Inferior parietal cortex (tissue), 1 donor: ENCODE measurements around the gene SIN3B.
"Not testable (repeated sequence)": the region's sequence is repeated elsewhere in the genome, so short reads cannot be mapped to it uniquely, and the experiment has no call there.

Experiments
- DNase-seq: peaks from one replicate; pipeline ENCODE4 v3.0.0-alpha.2; 2016; ENCODE audit errors: extremely low spot score

Gene SIN3B, protein sequence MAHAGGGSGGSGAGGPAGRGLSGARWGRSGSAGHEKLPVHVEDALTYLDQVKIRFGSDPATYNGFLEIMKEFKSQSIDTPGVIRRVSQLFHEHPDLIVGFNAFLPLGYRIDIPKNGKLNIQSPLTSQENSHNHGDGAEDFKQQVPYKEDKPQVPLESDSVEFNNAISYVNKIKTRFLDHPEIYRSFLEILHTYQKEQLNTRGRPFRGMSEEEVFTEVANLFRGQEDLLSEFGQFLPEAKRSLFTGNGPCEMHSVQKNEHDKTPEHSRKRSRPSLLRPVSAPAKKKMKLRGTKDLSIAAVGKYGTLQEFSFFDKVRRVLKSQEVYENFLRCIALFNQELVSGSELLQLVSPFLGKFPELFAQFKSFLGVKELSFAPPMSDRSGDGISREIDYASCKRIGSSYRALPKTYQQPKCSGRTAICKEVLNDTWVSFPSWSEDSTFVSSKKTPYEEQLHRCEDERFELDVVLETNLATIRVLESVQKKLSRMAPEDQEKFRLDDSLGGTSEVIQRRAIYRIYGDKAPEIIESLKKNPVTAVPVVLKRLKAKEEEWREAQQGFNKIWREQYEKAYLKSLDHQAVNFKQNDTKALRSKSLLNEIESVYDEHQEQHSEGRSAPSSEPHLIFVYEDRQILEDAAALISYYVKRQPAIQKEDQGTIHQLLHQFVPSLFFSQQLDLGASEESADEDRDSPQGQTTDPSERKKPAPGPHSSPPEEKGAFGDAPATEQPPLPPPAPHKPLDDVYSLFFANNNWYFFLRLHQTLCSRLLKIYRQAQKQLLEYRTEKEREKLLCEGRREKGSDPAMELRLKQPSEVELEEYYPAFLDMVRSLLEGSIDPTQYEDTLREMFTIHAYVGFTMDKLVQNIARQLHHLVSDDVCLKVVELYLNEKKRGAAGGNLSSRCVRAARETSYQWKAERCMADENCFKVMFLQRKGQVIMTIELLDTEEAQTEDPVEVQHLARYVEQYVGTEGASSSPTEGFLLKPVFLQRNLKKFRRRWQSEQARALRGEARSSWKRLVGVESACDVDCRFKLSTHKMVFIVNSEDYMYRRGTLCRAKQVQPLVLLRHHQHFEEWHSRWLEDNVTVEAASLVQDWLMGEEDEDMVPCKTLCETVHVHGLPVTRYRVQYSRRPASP

DNA sequence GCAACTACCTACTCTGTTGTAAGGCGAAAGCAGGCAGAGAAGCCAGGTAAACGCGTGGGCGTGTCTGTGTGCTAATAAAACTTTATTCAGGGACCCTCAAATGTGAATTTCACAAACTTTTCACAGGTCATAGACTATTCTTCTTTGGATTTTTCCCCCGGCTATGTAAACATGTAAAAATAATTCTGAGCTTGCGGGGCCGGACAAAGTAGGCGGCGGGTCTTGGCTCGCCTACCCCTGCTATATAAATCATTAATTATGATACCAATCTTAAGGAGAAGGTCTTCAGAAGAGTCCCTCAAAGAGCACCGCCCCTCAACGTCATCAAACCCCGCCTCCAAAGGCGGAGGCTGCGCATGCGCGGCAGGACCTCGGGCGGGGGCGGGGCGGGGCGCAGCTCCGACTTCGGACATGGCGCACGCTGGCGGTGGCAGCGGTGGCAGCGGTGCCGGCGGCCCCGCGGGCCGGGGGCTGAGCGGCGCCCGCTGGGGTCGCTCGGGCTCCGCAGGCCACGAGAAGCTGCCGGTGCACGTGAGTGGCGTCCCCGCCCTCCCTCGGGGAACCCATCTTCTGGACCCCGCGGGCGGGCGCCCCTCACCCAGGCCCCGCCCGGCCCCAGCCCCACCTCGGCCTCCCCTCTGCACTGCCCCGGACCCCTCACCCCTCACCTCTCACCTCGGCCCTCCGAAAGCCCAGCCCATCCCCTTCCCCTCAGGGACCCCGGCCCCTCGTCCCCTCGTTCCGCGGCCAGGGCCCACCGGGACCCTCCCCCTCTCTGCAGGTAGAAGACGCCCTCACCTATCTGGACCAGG lies at the start of gene SIN3B:
SIN3B (plus strand) TSS at position 389 of the 812 bp plus-strand sequence; CDS start at position 412, 23 bp downstream.
- peak; percentile 93 for DNase-seq

DNA sequence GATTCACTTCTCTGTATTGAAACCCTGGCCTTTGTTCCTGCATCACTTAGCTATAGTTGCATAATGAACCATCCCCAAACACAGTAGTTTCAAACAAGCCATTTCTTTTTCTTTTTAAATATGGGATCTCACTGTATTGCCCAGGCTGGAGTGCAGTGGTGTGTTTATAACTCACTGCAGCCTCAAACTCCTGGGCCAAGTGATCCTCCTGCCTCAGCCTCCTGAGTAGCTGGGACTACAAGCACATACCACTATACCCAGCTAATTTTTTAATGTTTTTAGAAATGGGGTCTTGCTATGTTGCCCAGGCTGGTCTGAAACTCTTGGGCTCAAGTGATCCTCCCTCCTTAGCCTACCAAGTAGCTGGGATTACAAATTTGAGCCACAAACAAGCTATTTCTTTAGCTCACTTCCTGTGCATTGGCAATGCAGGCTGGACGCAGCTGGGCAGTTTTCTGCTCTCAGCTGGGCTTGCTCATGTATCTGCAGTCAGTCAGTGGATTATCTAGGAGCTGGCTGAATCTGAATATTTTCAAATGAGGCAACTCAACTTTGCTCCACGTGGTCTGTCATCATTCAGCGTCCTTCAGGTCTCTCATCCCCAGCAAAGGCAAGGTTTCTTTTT lies 49.5 kb upstream of the SIN3B start:
- no peak for DNase-seq

DNA sequence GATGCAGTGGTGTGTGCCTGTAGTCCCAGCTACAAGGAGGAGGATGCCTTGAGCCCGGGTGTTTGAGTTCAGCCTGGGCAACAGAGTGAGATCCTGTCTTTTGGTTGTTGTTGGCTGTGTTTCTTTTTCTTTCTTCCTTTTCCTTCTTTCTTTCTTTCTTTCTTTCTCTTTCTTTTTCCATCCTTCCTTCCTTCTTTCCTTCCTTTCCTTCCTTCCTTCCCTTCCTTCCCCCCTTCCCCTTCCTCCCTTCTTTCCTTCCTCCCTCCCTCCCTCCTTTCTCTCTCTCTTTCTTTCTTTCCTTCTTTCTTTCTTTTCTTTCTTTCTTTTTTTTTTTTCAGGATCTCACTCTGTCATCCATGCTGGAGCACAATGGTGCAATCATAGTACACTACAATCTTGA lies 46.5 kb upstream of the SIN3B start:
- no peak for DNase-seq

DNA sequence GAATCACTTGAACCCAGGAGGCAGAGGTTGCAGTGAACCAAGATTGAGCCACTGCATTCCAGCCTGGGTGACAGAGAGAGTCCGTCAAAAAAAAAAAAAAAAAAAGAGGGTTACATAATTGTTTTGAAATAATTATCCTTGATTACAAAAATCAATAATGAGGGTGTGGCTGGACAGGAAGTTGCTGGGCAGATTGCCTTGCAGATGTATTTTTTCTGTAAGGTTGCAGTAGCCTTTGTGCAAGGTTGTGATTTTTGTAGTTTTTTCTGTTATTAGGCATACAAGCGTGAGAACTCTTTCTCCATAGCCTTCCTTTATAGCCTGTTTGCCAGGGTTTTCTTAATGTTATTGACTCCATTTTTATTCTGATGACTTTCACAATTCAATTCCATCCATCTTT lies 40.7 kb upstream of the SIN3B start:
- DNase-seq: no peak

DNA sequence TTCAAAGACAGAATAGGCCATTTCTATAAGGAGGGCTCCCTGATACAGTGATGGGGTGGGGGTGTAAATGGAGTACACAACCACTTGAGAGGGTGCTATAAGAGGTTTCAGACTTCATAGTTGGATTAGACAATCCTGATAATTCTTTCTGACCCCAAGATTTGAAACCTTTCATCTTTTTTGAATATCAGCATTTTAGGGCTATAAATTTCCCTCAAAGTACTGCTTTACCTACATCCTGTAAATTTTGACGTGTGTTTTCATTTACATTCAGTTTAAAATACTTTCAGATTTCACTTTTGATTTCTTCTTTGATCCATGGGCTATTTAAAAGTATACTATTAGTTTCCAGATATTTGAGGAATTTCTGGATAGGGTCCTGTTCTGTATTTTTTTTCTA lies 40.0 kb upstream of the SIN3B start:
- DNase-seq: no peak

DNA sequence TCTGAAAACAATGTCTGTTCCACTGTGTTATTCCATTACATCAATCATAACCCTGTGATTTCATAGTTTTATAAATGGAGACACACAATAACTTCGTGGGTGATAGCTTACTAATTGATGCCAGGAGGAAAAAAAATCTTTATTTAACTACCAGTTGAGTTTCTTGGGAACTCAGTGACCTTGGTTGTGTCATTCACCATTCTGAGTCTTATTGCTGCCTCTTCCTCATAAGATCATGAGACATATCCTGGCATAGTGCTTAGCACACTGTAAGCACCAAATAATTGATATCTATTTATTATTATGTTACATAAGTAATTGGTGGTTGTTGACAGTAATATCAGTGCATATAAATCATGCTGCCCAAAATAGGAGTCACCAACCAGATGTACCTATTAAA lies 39.1 kb upstream of the SIN3B start:
- DNase-seq: no peak

DNA sequence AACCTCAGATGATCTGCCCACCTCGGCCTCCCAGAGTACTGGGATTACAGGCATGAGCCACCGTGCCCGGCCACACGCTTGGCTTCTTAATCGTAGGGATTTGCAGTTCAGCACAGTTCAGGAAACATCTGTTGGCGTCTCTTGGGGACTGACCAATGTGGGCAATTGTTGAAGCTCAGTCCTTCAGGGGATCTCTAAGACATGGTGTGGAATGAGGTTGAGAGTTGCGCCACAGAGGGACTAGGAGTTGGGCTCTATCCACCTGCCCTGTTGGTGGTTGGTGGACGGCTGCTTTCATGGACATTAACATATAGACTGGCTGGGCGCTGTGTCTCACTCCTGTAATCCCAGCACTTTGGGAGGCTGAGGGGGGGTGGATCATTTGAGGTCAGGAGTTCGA lies 37.3 kb upstream of the SIN3B start:
- no peak for DNase-seq

DNA sequence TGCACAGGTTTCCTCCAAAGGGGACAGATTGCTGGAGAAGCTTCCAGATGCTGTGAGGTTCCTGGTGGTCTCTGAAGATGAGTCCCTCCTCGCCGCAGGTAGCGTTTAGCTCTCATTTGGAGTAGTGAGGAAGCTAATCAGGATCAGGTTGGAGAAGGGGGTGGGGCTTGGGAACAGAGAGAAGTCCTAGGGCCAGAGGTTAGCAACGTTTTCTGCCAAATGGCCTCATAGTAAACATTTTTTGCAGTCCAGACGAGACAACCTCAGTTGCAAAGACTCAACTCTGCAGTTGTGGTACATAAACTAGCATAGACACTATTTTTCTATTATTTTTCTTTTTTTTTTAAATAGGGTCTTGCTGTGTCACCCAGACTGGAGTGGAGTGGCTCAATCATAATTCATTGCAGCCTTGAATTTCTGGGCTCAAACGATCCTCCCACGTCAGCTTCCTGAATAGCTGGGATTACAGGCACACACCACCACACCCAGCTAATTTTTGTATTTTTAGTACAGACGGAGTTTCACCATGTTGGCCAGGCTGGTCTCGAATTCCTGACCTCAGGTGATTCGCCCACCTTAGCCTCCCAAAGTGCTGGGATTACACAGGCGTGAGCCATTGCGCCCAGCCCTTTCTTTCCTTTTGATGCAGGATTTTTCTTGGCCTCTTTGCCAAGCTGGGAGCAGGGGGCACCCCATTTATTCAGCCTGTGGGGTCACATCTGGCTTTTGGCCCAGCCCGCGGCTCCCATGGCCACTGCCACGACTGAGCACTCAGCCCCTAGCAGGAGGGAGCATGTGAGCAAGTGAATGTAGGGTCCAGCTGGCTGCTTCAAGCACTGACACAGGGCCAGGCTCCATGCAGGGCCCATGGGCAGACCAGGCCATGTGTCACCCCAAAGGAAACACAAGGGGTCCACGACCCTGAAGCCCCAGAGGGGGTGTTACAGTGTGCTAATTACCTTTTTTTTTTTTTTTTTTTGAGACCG lies 34.4 kb upstream of the SIN3B start:
- DNase-seq: no peak

DNA sequence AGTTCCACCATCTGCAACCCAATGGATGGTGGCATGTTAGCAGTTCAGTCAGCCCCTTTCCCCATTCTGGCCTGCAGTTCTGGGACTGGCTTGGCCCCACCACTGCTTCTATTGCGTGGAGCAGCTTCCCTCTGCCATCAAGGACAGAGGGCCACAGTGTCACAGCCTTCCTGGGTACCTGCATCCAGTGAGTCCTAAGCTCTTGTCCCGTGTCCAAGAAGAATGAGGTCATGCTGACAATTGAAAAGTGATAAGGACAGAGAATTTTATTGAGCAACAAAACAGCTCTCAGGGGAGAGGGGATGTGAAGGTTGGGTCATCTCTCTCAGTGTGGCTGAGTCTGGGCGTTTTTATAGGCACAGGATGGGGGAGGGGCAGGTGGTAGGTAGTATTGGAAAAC lies 33.5 kb upstream of the SIN3B start:
- no peak for DNase-seq

DNA sequence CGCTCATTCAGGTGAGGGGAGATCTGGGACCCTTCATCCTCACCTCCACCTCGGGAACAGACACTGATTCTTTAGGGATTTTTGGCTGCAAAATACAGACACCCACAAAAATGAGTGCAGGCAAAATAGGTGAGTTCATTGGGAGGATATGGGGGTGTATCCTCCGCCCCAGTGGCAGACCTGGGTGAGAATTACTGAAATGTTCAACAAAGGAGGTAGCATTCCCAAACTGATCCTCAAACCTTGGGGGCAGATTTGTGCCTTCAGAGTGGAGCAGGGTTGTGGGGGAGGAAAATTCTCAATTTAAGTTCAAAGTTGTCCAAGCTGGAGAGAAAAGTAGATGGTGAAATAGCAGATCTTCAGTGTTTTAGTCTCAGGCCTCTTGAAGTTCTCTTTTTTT lies 31.3 kb upstream of the SIN3B start:
- DNase-seq: no peak

DNA sequence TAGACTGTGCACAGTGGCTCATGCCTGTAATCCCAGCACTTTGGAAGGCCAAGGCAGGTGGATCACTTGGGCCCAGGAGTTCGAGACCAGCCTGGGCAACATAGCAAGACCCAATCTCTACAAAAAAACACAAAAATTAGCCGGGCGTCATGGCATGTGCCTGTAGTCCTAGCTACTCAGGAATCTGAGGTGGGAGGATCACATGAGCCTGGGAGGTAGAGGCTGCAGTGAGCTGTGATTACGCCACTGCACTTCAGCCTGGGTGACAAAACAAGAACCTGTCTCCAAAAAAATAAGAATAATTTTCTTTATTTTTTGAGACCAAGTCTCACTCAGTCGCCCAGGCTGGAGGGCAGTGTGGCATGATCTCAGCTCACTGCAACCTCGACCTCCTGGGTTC lies 30.9 kb upstream of the SIN3B start:
- DNase-seq: not testable (repeated sequence)

DNA sequence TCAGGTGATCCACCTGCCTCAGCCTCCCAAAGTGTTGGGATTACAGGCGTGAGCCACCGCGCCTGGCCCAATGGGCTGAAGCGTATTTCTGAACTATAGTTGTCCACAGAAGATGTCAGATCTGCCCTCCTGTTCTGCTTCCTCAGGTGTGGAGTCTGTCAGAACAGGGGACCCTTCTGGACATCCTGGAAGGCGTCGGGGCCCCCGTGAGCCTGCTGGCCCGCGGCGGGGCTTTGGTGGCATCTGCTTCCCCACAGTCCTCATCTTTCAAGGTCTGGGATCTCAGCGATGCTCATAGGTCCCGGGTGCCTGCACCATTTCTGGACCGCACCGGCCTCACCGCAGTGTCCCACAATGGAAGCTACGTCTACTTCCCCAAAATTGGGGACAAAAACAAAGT lies 29.5 kb upstream of the SIN3B start:
- no peak for DNase-seq

DNA sequence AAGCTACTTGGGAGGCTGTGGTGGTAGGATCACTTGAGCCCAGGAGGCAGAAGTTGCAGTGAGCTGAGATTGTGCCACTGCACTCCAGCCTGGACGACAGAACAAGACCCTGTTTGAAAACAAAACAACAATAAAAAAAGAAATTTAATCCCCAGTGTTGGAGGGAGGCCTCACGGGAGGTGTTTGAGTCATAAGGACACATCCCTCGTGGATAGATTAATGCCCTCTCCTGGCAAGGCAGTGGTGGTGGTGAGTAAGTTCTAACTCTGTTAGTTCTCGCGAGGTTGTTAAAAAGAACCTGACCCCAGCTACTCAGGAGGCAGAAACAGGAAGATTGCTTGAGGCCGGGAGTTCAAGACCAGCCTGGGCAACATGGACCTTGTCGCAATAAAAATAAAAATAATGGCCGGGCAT lies 27.6 kb upstream of the SIN3B start:
- no peak for DNase-seq

DNA sequence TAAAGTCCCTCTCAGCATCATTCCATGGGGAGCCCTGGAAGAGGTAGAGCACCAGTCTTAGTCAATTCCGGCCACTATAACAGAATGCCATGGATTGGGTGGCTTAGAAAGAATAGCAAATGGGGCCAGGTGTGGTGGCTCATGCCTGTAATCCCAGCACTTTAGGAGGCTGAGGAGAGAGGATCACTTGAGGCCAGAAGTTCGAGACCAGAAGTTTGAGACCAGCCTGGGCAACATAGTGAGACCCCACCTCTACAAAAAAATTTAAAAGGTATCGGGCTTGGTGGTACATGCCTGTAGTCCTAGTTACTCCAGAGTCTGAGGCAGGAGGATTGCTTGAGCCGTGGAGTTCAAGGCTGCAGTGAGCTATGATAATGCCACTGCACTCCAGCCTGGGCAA lies 25.0 kb upstream of the SIN3B start:
- no peak for DNase-seq

DNA sequence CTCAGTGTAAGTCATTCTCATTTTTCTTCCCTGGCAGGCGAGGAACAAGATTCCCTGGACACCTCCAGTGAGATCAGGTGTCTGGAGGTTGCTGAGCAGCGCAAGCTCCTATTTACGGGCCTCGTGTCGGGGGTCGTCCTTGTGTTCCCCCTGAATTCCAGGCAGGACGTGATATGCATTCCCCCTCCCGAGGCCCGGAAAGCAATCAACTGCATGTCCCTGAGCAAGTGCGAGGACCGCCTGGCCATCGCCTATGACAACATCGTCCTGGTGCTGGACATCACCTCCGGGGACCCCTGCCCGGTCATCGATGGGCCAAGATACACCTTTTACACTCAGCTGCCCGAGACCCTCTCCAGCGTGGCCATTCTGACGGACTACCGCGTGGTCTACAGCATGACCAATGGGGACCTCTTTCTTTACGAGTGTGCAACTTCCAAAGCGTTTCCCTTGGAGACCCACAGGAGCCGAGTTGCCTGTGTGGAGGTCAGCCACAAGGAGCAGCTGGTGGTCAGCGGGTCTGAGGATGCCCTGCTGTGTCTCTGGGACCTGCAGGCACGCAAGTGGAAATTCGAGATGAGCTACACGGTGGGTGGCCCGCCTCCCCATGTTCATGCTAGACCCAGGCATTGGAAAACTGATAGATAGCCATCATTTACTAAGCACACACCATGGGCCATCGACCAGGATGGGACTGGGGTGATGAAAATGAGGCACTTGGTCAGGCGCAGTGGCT lies 21.5 kb upstream of the SIN3B start:
- no peak for DNase-seq

DNA sequence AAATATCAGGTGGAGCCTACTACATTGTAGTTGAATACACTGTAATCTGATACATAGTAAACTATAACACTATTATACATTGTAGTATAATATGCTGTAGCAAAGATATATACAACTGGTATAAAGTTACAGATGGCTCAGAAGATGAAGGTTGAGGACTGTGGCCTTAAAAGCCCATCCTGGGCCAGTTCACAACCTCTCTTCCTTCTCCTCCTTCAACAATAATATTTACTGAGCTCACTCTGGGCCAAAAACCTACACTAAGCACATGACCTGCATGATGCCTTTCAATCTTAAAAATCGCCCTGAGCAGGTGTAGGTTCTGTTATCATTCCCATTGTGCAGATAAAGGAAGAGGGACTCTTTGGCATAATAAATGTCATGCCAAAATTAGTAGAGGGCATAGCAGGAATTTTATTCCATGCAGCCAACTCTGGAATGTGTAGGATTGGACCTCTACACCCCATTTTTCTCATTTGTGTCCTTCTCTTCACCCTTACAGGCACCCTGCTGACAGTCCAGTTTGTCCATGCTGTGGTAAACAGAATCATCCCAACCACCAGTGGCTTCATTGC lies 14.6 kb upstream of the SIN3B start:
- DNase-seq: no peak

DNA sequence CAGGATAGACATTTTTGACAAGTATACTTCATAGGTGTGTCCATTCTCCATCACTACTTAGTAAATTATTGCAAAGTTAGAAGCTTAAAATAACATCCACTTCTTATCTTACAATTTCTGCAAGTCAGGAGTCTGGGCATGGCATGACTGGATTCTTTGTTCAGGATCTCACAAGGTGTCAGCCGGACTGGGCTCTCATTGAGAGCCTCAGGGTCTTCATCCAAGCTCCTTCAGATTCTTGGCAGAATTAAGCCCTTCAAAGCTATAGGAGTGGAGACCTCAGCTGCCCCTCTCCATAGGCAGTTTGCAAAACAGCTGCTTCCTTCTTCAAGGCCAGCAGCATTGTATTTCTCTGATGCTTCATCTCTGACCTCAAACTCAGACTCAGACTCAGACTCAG lies 9.1 kb upstream of the SIN3B start:
- DNase-seq: no peak

DNA sequence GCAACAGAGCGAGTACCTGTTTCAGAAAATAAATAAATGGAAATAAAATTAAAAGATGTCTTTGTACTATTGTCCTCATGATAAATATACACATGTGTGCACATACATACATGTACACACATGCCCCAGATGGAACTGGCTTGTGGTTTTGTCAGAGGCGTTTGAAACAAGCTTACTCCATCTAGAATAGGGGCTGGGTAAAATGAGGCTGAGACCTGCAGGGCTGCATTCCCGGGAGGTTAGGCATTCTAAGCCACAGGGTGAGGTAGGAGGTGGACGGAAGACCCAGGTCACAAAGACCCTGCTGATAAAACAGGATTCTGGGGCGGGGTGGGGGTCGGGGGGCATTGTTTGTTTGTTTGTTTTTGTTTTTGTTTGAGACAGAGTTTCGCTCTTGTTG lies 8.1 kb upstream of the SIN3B start:
- DNase-seq: no peak

DNA sequence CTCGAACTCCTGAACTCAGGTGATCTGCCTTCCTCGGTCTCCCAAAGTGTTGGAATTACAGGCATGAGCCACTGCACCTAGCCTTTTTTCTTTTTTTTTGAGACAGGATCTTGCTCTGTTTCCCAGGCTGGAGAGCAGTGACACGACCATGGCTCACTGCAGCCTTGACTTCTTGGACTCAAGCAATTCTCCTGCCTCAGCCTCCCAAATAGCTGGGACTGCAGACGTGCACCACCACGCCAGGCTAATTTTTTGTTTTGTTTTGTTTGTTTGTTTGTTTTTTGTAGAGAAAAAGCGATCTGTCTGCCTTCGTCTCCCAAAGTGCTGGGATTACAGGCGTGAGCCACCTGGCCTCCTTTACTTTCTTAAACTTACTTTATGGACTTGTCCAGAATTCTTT lies 6.5 kb upstream of the SIN3B start:
- no peak for DNase-seq
